Measurements from ENCODE around the gene UBE4B. TPM values are rescaled to one million over a fixed set of nuclear protein-coding genes. Genes with fewer than 3 reads are reported as not detected.
"Not testable (repeated sequence)": the region's sequence is repeated elsewhere in the genome, so short reads cannot be mapped to it uniquely, and the experiment has no call there.

UBE4B gene
- total RNA-seq, 1 donor: 73.1 TPM

GRCh38 chr1:10068605-10069294 lies 36.0 kb downstream of the UBE4B start:
- TF ChIP-seq CTCF (IDR thresholded peaks at IDR 0.05; ENCODE audit: extremely low read depth, low read depth, low read length): no peak
- Histone ChIP-seq H3K4me2 (ENCODE audit: insufficient read depth, low read length) (no peak overlapping the region), H3K9me3 (ENCODE audit: low read depth, low read length) (no peaks in the 10 kb centered on the region), H3K27me3 (ENCODE audit: insufficient read depth, low read length) (no peaks in the 10 kb centered on the region), H3K4me1 (ENCODE audit: insufficient read depth, low read length) (peaks cover 27% of the 10 kb centered on the region), H3K4me3 (ENCODE audit: insufficient read depth, low read length) (no peak overlapping the region), H3K36me3 (ENCODE audit: insufficient read depth, low read length) (no peaks in the 10 kb centered on the region), H2AFZ (ENCODE audit: low read length) (no peak overlapping the region), H3K27ac (ENCODE audit: low read depth, low read length) (no peak overlapping the region), H3K79me2 (ENCODE audit: insufficient read depth, low read length) (peaks cover 58% of the 10 kb centered on the region), H4K20me1 (ENCODE audit: insufficient read depth, low read length) (peaks cover 9% of the 10 kb centered on the region)
- no peak for DNase-seq (ENCODE audit: insufficient read length, low spot score, missing footprints)

- Histone ChIP-seq H3K4me1 (ENCODE audit: insufficient read depth, low read length) (peaks cover 39% of the 10 kb centered on the region), H3K4me2 (ENCODE audit: insufficient read depth, low read length) (no peak overlapping the region), H3K79me2 (ENCODE audit: insufficient read depth, low read length) (peaks cover 45% of the 10 kb centered on the region), H3K27ac (ENCODE audit: low read depth, low read length) (no peak overlapping the region), H3K4me3 (ENCODE audit: insufficient read depth, low read length) (no peak overlapping the region), H2AFZ (ENCODE audit: low read length) (no peak overlapping the region), H4K20me1 (ENCODE audit: insufficient read depth, low read length) (peaks cover 12% of the 10 kb centered on the region), H3K27me3 (ENCODE audit: insufficient read depth, low read length) (no peaks in the 10 kb centered on the region), H3K9me3 (ENCODE audit: low read depth, low read length) (no peaks in the 10 kb centered on the region), H3K36me3 (ENCODE audit: insufficient read depth, low read length) (no peaks in the 10 kb centered on the region)
- TF ChIP-seq CTCF (IDR thresholded peaks at IDR 0.05; ENCODE audit: extremely low read depth, low read depth, low read length): no peak
- no peak for DNase-seq (ENCODE audit: insufficient read length, low spot score, missing footprints)
Observed at GRCh38 chr1:10070206-10070605, 37.4 kb downstream of the UBE4B start.

GRCh38 chr1:10071640-10072039 lies 38.9 kb downstream of the UBE4B start:
- Histone ChIP-seq H3K36me3 (ENCODE audit: insufficient read depth, low read length) (no peaks in the 10 kb centered on the region), H4K20me1 (ENCODE audit: insufficient read depth, low read length) (peaks cover 12% of the 10 kb centered on the region), H3K27ac (ENCODE audit: low read depth, low read length) (no peak overlapping the region), H3K9me3 (ENCODE audit: low read depth, low read length) (no peaks in the 10 kb centered on the region), H3K4me3 (ENCODE audit: insufficient read depth, low read length) (no peak overlapping the region), H3K27me3 (ENCODE audit: insufficient read depth, low read length) (no peaks in the 10 kb centered on the region), H3K79me2 (ENCODE audit: insufficient read depth, low read length) (peaks cover 38% of the 10 kb centered on the region), H3K4me2 (ENCODE audit: insufficient read depth, low read length) (no peak overlapping the region), H3K4me1 (ENCODE audit: insufficient read depth, low read length) (peaks cover 33% of the 10 kb centered on the region), H2AFZ (ENCODE audit: low read length) (no peak overlapping the region)
- DNase-seq (ENCODE audit: insufficient read length, low spot score, missing footprints): no peak
- TF ChIP-seq CTCF (IDR thresholded peaks at IDR 0.05; ENCODE audit: extremely low read depth, low read depth, low read length): no peak

- not testable (repeated sequence) for H3K27me3 ChIP-seq (ENCODE audit: insufficient read depth, low read length); H3K4me3 ChIP-seq (ENCODE audit: insufficient read depth, low read length); H3K27ac ChIP-seq (ENCODE audit: low read depth, low read length); H3K4me2 ChIP-seq (ENCODE audit: insufficient read depth, low read length); DNase-seq (ENCODE audit: insufficient read length, low spot score, missing footprints); H2AFZ ChIP-seq (ENCODE audit: low read length); H3K36me3 ChIP-seq (ENCODE audit: insufficient read depth, low read length); H3K9me3 ChIP-seq (ENCODE audit: low read depth, low read length)
- Histone ChIP-seq H3K79me2 (ENCODE audit: insufficient read depth, low read length) (peaks cover 43% of the 10 kb centered on the region), H3K4me1 (ENCODE audit: insufficient read depth, low read length) (peaks cover 24% of the 10 kb centered on the region), H4K20me1 (ENCODE audit: insufficient read depth, low read length) (peaks cover 16% of the 10 kb centered on the region)
Observed at GRCh38 chr1:10073371-10073770, 40.6 kb downstream of the UBE4B start.

Measured in osteoblast (primary cell).